Neural crest cell (in vitro differentiated cells): ENCODE results near the gene PLEKHJ1. TPM values are rescaled to one million over a fixed set of nuclear protein-coding genes. Genes with fewer than 3 reads are reported as not detected.

Source experiments
- DNase-seq: peaks from one replicate; pipeline ENCODE4 v3.0.0; 2021; ENCODE audit warnings: low read depth, mixed read lengths, low spot score
- H3K27ac Mint-ChIP-seq: one replicate; pipeline ENCODE4 v1.8.0; 2021; ENCODE audit warnings: mild to moderate bottlenecking, mixed read lengths; ENCODE audit not compliant: unreplicated experiment
- H3K27me3 Mint-ChIP-seq: 2 replicates; pipeline ENCODE4 v1.8.0; 2021; ENCODE audit warnings: low read depth, mild to moderate bottlenecking, mixed read lengths
- H3K36me3 Mint-ChIP-seq: 2 replicates; pipeline ENCODE4 v1.8.0; 2021; ENCODE audit warnings: low read depth, mild to moderate bottlenecking, mixed read lengths
- H3K4me1 Mint-ChIP-seq: 2 replicates; pipeline ENCODE4 v1.8.0; 2021; ENCODE audit warnings: mixed read lengths
- H3K4me3 Mint-ChIP-seq: one replicate; pipeline ENCODE4 v1.8.0; 2021; ENCODE audit warnings: mild to moderate bottlenecking, mixed read lengths
- H3K9me3 Mint-ChIP-seq: 2 replicates; pipeline ENCODE4 v1.8.0; 2021; ENCODE audit warnings: mixed read lengths
- CTCF ChIP-seq: fragments of 200-600 bp; sonication (generic); conservative IDR thresholded peaks from 2 replicates; pipeline ENCODE4 v1.5.0; 2021; ENCODE audit warnings: antibody characterized with exemption, mild to moderate bottlenecking
- total RNA-seq: library from RNA; stranded (reverse); gene quantifications from 2 replicates; pipeline ENCODE4 v1.2.1, GENCODE V29; 2021

PLEKHJ1 gene
- total RNA-seq, 1 donor from 2014 or later: 137 TPM

- peaks cover 15% of the 10 kb centered on the region for H3K27me3 Mint-ChIP-seq
- H3K27ac Mint-ChIP-seq: no peak overlapping the region
- peaks cover 5% of the 10 kb centered on the region for H3K4me1 Mint-ChIP-seq
- H3K4me3 Mint-ChIP-seq: no peak overlapping the region
- H3K9me3 Mint-ChIP-seq: no peaks in the 10 kb centered on the region
- no peaks in the 10 kb centered on the region for H3K36me3 Mint-ChIP-seq
- TF ChIP-seq CTCF: no peak
- no peak for DNase-seq
Observed at GRCh38 chr19:2280633-2281264, 44.6 kb upstream of the PLEKHJ1 start.

GRCh38 chr19:2278459-2279158, 42.5 kb upstream of the PLEKHJ1 start:
- no peaks in the 10 kb centered on the region for H3K9me3 Mint-ChIP-seq
- H3K27ac Mint-ChIP-seq: no peak overlapping the region
- no peak for DNase-seq
- peaks cover 17% of the 10 kb centered on the region for H3K4me1 Mint-ChIP-seq
- no peak for TF ChIP-seq CTCF
- H3K4me3 Mint-ChIP-seq: peak overlapping the region; percentile 34
- peaks cover 8% of the 10 kb centered on the region for H3K36me3 Mint-ChIP-seq
- H3K27me3 Mint-ChIP-seq: peaks cover 22% of the 10 kb centered on the region

GRCh38 chr19:2277138-2277537, 41.0 kb upstream of the PLEKHJ1 start:
- Mint-ChIP-seq H3K27me3 (peaks cover 13% of the 10 kb centered on the region), H3K4me3 (peak overlapping the region; percentile 25), H3K27ac (no peak overlapping the region), H3K9me3 (no peaks in the 10 kb centered on the region), H3K4me1 (peaks cover 19% of the 10 kb centered on the region), H3K36me3 (peaks cover 8% of the 10 kb centered on the region)
- DNase-seq: no peak
- TF ChIP-seq CTCF: no peak

GRCh38 chr19:2276429-2276986, 40.4 kb upstream of the PLEKHJ1 start:
- Mint-ChIP-seq H3K27me3 (peaks cover 10% of the 10 kb centered on the region), H3K4me1 (peaks cover 23% of the 10 kb centered on the region), H3K36me3 (peaks cover 11% of the 10 kb centered on the region), H3K9me3 (no peaks in the 10 kb centered on the region), H3K27ac (no peak overlapping the region), H3K4me3 (no peak overlapping the region)
- TF ChIP-seq CTCF: no peak
- no peak for DNase-seq

GRCh38 chr19:2275588-2276428, 39.7 kb upstream of the PLEKHJ1 start:
- TF ChIP-seq CTCF: no peak
- H3K4me3 Mint-ChIP-seq: no peak overlapping the region
- DNase-seq: no peak
- H3K36me3 Mint-ChIP-seq: peaks cover 12% of the 10 kb centered on the region
- H3K27me3 Mint-ChIP-seq: peaks cover 10% of the 10 kb centered on the region
- no peaks in the 10 kb centered on the region for H3K9me3 Mint-ChIP-seq
- no peak overlapping the region for H3K27ac Mint-ChIP-seq
- H3K4me1 Mint-ChIP-seq: peaks cover 25% of the 10 kb centered on the region
